A204.1 (cell line): ENCODE data around the gene TTC39C.

ENCODE experiments used
- FAIRE-seq: peaks from 2 replicates; lab custom pipeline; 2012; peaks lifted over from hg19 to GRCh38; lab: Jason Lieb, UNC

Gene TTC39C

DNA sequence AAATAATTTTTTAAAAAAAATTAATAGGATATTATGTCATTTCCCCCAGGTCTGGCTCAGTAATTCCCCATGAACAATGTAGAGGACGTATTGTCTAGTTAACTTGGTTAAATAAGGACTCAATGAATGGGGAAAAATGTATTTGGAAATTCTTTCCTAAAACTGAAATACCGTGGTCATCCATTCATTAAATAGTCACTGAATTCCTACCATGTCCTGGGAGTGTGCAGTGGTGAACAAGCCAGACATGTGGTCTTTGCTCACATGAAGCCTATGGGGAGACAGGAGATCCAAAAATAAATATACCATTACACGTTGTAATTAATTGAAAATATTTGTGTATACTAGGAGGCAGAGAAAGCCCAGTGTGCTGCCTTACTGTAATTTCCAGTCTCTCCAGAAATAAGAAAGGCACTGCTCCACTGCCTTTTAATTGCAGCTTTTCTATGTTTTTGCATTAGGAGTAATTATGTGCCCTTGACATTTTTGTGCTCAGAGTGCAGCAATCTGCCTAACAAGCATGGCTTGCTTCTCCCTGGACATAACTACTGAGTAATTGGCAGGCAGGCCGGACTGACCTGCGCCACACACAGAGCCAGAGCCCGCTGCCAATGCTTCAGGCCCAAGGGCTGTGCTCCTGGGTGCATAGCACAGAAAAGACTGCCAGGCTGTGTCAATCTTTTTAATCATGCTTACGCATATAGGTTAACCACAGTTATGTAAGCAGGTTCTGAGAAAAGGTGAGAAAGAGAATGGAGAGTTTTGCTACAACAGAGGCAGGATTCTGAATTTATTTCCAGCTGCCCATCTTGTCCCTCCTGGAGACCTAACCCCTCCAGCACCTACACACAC, 22.2 kb upstream of the TTC39C start:
- no peak for FAIRE-seq

DNA sequence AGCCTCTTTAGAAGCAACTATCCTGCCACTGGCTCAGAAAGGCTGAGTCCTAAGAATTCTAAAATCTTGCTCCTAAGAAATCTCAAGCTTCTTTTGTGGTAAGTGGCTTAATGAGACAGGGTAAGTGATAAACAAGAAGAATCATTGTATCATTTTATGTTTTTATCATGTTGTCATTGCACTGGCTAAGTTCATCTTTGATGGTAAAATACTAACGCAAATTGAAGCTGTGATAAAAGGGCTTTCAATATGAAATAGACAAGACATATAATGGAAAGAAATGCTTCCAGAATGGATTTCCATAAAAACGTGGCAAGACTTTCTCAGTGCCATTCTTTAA, 21.6 kb upstream of the TTC39C start:
- FAIRE-seq = no peak

DNA sequence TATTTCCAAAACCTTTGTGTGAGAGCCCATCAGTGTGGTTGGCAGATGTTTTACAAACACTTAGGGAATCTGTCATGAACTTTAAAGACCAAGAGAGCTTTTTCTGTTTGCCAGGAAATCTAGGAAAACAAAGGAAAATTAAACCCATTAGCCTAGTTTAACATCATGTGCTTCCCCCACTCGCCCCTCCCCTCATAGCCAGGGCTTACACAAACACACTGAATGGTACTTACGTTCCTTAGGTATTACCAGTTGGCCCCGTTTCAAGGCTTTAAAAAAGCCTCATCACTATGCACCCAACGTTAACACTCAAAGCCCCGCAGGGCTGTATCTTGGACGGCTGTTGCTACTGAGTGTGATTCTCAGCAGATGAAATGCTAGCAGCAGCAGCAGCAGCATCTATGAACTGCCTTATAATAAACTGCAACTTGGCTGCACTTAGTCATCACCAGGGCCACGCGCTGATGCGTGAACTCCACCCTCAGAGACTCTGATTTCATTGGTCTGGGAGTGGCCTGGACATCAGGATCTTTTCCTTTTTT, 20.1 kb upstream of the TTC39C start:
- FAIRE-seq = no peak

DNA sequence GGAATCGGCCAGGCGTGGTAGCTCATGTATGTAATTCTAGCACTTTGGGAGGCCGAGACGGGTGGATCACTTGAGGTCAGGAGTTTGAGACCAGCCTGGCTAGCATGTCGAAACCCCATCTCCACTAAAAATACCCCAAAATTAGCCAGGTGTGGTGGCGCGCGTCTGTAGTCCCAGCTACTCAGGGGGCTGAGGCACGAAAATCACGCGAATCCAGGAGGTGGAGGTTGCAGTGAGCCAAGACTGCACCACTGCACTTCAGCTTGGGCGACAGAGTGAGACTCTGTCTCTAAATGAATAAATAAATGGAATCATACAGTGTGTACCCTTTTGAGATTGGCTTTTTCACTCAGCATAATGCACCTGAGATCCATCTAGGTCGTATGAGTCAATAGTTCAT, 19.4 kb upstream of the TTC39C start:
- no peak for FAIRE-seq

DNA sequence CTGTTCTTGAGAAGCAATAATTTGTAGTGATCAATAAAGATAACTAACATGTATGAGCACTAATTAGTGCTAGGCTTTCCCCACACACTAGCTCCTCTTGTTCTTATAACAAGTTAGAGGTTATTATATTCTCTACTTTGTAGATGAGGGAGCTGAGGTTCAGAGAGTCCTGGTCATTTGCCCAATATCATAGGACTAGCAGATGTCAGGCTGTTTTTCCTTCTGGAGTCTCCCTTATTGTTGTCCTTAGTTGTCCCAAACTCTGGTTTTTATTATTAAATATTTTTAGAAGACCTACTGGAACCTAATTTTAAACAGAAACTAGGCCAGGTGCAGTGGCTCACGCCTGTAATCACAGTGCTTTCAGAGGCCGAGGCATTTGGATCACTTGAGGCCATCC, 16.5 kb upstream of the TTC39C start:
- no peak for FAIRE-seq

DNA sequence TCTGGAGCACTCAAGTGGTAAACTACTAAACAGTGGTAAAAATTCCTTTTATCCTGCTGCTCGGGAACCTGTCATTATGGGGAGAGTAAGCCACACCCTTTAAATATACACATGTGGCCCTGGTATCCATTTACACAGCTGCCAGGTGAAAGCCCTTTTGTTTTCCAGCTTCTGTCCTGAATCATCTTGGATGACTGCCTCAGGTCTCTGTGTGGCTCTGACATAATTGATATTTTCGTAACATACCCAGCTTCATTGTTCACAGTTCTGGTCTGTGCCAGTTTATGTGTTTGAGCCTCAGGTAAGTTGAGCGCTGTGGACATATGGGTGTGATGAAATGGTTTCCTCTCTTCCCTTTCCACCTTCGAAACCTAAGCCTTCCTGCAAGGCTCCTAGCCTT, 15.7 kb upstream of the TTC39C start:
- FAIRE-seq = no peak

DNA sequence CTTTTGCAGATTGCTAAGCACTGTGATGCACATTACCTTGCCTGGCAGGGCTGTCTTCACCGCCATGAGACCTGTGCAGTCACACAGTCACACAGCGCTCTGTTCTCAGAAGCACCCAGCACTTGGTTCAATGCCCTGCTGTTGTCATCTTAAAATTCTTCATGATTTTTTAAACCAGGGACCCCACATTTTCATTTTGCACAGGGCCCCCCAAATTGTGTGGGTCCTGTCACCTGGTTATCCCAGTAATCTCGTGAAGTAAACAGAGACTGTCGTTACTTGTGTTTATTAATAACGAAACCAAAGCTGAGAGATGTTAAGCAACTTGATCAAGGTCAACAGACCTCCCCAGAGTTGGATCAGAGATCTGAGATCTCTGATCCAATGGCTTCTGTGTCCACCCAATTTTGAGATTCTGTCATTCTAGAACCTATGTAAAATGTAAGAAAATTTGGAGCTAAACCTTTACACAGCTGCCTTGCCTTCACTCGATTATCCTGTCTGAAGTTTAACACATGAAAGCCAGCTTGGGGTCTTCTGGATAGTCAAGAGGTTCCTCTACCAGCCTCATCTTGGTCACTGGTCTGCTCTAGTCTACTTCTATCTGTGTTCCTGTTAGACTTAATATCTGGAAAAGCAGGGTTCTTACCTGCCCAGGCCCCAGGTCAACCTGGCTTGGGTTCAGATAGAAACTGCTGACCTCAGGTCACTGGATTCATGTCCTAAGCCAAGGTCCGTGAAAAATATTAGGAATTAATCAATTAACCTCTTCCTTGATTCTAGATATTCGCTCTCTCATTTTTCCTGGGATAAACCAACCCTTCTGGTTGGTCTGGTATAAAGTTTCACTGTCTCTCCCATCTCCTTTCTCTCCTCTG, 13.7 kb upstream of the TTC39C start:
- no peak for FAIRE-seq

DNA sequence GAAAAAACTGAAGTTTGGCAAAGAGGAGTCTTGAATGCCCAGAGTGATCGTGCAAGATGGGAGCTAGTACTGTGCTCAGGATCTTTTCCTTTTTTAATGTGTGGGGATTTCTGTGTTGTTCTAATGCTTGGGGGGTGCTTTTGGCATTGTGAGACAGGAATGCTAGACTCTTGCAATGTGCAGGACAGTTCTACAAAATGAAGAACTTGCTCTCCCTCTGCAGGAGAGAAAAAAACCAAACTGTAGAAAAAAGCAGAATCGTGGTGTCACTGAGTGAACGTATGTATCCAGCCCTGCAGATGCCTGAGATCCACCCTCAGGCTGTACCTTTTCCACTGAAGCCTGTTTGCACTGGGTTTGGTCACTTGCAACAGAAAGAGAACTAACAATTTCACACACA, 12.1 kb upstream of the TTC39C start:
- FAIRE-seq = no peak

DNA sequence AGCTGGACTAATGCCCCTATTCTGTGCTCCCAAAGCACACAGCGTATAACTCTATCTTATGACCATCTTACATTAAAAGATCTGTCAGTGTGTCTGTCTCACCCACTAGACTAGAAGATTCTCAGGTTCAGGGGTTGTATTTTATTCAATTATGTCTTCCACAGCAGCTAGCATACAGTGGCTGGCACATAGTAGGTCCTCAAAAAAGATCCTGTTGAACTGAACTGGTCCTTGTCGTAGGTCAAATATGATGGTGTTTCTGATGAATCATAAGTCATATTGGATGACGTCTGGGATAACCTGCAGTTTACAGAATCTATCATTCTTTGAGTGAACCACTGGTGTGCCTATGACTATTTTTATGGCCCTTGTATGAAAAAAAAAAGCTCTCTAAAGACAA, 11.3 kb upstream of the TTC39C start:
- no peak for FAIRE-seq

DNA sequence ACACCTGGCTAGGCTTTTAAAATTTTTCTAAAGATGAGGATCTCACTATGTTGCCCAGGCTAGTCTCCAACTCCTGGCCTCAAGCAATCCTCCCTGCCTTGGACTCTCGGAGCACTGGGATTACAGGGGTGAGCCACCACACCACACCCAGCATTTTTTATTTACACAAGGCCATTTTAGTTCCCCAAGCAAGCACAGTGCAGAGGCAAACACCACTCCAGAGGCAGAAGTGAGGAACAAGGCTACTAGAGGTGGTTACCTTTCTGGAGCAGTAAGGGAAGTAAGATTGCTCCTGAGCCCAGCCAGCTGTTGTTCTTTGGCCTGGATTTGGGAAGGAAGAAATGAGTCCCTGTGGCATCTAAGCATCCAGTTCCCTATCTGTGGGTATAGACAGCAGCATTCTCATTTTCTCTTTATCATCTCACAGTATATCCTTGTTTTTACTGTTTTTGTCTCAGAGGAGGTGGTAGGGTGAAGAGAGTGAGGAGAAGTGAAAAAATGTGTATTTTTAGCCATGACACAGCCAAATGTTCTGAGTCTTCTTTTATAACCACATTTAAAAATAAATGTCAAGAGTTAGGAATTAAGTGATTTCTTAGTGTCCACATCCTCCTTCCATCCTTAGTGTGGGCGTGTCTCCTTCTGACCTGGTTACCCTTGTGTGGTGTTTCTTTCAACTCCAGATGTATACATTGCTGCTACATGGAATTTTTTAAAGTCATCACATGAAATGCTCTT, 10.5 kb upstream of the TTC39C start:
- no peak for FAIRE-seq

DNA sequence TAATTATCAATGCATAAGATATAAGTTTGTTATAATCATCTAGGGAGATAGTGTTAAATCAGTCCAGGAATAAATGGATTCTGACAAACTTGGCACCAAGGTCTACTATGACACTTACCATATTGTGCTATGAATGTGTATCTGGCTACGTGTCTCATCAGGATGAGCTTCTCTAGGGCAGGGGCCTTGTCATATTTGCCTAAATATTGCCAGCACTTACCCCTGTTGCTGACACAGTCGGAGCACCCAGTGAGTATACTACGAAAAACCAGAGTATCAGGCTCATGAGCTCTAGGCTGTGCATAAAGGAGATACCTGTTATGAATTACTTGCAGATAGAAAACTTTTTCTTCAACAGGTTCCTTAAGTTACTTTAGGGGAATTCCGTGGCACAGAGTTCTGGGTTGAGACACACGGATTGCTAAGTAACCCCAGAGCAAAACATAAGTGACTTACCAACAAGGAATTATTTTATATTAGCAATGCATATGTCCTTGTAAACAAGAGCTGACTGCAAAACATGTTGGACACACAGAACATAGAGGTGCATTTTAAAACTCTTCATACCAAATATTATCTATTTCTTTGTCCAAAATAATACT, 7.7 kb upstream of the TTC39C start:
- FAIRE-seq = no peak

DNA sequence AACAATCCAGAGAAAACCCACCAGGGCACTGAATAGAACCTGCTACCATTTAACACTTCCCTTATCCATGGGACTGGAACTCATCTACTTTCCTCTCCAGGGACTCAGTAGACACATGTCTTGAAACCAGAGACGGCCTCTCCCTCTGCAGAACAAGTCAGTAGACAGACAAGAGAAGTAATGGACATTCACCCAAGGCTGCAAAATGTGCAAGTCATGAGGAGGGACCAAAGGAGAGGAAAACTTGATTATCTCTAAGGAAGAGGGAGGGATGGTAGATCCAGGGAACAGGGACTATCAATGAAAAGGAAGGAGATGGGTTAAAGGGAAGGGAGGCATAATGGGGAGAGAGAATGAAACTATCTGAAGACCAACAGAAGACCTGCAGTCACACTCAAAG, 5.3 kb upstream of the TTC39C start:
- FAIRE-seq = no peak

DNA sequence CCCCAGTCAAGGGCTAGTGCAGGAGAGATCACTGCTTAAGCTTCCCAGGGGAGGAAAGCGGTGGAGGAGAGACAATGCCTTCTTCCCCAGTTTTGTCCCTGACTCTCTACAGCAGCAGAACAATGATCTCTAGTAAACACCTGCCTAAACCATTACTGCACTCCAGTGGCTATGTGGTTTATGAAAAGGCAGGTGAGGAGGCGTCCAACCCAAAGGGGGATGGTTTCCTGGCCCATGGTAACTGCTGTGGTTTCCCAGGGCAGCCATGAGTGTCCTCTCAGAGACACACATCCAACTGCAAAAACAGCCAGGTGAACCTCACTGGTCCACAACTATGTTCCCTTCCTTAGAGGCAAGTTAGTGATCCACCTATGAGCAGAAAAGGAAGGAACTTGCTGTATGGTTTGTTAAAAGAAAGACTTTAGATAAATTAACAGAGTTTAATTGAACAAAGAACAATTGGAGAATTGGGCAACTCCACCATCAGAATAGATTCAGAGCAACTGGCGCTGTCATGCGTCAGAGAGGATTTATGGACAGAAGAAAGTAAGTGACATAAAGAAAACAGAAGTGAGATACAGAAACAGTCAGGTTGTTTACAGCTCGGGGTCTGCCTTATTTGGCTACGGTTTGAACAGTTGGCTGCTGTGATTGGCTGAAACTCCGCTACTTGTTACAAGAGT, 4.8 kb upstream of the TTC39C start:
- no peak for FAIRE-seq

DNA sequence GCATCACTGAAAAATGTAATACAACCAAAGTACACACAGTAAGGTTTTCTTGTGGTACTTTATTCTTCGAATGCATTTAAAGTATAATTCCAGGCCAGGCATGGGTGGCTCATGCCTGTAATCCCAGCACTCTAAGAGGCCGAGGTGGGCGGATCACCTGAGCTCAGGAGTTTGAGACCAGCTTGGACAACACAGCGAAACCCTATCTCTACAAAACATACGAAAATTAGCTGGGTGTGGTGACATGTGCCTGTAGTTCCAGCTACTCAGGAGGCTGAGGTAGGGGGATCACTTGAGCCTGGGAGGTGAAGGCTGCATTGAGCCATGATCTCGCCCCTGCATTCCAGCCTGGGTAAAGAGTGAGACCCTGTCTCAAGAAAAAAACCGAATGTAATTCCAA, 3.9 kb upstream of the TTC39C start:
- FAIRE-seq = no peak

DNA sequence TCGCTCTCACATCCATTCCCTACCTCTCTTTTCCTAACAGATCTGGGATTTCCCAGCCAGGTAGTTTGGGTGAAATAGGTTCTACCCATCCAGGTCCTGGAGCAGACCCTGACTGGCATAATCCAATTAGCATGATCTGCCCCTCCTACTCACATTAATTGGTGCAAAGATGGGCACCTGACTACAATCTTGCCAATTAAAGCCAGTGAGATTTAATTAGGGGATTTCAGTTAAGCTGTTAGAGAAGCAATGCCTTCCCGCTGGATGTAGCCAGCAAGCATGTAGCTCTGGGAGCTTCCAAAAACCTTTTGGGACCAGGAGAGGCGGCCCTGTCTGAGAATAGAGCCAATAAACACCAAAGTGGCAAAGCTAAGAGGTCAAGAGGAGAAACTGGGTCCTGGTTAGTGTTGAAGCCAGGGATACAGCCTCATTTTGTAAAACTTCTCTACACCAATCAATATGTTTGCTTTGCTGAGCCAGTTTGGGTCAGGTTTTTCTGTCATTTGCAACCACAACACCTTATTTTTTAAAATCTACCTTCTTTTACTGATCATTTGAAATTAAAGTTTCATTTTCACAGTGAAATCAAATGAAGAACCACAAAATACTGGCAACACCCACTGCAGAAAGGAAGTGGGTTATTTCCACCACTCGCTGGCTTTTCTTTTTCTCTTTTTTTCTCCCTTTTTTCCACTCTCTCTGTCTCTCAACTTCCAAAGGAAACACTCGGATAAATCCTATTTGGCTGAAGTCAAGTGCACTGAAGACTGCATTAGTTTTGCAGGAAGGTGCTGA, 3.2 kb upstream of the TTC39C start:
- no peak for FAIRE-seq

DNA sequence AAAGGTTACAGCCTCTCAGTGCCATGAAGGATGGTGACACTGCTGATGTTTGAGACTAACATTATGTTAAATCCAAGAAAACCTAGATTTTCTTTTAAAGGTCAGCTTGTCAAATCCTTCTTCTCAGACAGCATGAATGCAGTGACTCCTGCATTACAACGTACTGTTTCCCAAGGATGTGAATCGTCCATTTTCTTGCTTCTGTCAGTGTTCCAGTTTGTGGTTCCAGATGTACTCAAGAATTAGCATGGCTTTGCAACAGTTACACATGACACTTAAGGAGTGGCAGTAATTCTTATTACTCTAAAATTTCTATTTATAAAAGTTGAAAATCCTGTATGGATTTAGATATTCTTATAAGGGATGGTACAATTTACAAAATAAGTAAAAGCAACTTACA, 1.5 kb upstream of the TTC39C start:
- no peak for FAIRE-seq

DNA sequence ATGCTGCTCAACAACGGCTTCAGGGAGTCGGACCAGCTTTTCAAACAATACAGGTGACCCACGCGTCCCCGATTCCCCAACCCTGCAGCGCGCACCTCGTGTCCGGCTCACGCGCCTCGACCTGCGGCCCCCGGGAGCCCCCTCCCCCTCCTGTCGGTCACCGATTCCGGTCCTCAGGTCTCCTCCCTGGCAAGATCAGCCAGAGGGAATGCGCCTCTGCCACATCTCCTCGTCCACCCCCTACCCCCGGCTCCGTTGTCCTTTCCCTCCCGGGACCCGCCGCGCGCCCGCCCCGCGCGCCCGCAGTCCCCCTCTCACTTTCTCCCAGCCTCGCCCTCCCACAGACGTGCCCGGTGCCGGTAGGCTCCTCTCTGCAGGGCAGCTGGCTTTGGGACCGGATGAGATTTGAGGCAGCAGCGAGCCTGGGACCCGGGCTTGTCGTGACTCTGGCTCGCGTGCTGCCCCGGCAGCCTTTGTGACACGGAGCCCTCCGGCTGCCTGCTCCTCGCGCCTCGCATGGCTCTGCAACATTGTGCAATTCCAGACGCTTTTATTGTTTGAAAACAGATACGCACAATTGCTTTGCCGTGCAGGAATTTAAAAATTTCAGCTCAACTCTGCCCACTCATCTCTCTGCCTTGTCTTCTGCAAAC, 558 bp downstream of the TTC39C start:
- FAIRE-seq = no peak

DNA sequence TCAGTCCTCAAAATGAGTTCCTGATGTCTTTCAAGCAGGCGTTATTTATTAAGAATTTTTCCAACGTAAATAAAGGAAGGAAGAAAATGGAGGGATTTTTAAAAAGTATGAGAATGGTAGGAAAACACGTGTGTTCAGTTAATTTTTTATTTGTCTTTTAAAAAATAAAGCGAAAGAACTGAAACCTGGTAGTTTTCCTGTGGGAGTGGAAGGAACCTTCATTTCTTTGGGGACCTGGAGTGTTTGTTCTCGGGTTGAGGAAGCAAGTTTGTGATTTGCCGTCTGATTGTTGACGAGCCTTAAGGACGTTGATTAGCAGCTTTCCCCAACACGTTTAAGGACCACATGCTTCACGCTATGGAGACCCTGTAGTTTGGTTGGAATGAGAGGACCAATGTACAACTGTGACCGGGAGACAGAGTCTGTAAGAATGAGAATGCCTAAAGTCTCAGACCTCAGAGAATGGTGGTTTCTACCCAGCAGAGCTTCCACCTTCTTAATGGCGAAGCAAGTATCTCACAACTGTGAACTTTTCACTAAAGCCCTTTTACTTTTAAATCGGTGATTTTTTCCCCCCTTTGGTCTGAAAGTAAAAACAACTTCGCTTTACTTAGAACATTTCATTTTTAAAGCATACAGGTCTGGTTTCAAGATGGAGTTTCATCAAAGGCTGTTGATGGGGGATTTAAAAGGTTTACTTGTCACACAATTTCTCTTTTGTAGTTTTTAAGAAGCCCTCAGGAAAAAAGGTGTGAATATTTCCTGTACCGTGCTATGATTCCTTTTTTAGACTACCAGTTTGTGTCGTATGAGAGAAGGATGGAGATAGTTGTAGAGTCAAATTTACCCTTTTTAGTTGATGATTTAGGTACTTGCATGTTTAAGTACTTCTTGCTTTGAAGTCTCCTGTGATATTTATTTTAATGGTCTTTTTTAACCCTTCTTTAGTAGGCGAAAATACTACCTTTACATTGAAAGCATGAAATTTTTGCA, 1.4 kb downstream of the TTC39C start:
- no peak for FAIRE-seq

DNA sequence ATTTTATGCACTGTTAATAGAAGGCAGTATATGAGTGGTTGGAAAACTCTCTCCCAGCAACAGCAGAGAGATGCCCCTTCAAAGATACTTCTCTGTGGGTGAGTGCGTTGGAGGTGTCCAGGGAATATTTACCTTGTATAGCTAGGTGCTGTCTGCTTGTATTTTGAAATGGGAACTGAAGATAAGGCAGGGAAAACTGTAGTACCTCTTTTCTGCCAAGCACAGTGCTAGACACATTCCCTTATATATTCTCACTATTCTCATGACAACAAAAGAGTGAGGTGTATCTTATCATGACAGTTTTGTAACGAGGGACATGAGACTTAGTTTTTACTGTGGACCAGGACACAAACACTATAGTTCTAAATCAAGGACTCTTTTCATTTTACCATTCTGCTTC, 2.1 kb downstream of the TTC39C start:
- no peak for FAIRE-seq
